Measurements from ENCODE around the gene WDR72. TPM values are rescaled to one million over a fixed set of nuclear protein-coding genes. Genes with fewer than 3 reads are reported as not detected.
"Not testable (repeated sequence)": the region's sequence is repeated elsewhere in the genome, so short reads cannot be mapped to it uniquely, and the experiment has no call there.

Gene WDR72
- total and polyA plus RNA-seq, 2 of the 4 experiments (the other 2 are of a cell fraction), result not detected

DNA sequence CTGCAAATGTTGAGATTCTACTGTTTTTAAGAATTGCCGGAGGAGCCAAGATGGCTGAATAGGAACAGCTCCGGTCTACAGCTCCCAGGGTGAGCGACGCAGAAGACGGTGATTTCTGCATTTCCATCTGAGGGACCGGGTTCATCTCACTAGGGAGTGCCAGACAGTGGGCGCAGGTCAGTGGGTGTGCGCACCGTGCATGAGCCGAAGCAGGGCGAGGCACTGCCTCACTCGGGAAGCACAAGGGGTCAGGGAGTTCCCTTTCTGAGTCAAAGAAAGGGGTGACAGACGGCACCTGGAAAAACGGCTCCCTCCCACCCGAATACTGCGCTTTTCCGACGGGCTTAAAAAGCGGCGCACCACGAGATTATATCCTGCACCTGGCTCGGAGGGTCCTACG lies 75.3 kb downstream of the WDR72 start:
- H2AK5ac ChIP-seq (ENCODE audit: low read depth, low read length); dilution Hi-C loops (cut with HindIII; ENCODE audit: low sequenced_read_pairs, unreplicated experiment); H3K9me3 ChIP-seq (ENCODE audit: control insufficient read depth, insufficient read depth, low read length): not testable (repeated sequence)

More for the DNA sequence above, 75.3 kb downstream of the WDR72 start:
- H2AK9ac ChIP-seq (replicated peaks; ENCODE audit: low read depth, low read length, poor library complexity); DNase-seq; H3K4me3 ChIP-seq (ENCODE audit: insufficient read depth, low read depth, low read length); H3K4me2 ChIP-seq (ENCODE audit: low read depth, low read length); CTCF ChIA-PET; H4K8ac ChIP-seq (ENCODE audit: low read depth in 2 of 2, low read length in 2 of 2); H3K14ac ChIP-seq (replicated peaks; ENCODE audit: low read depth, low read length); H2BK15ac ChIP-seq (ENCODE audit: low read depth, low read length); H3K18ac ChIP-seq (ENCODE audit: low read depth, low read length); in situ Hi-C loops (cut with MboI; ENCODE audit: low sequenced_read_pairs); H3K27me3 ChIP-seq (ENCODE audit: control insufficient read depth, insufficient read depth, low read length); H4K91ac ChIP-seq (ENCODE audit: insufficient read depth, low read depth, low read length); POLR2A ChIA-PET (ENCODE audit: unreplicated experiment); H3K56ac ChIP-seq (ENCODE audit: extremely low read depth, insufficient read depth, low read length); H3K9me1 ChIP-seq (ENCODE audit: insufficient read depth, low read length); H3K9ac ChIP-seq (ENCODE audit: low read depth, low read length); H2BK20ac ChIP-seq (ENCODE audit: low read depth, low read length); H3K36me3 ChIP-seq (ENCODE audit: control insufficient read depth, insufficient read depth, low read length); intact Hi-C loops (cut with micrococcal nuclease); H3K23ac ChIP-seq (ENCODE audit: low read depth, low read length); H3K4me1 ChIP-seq (ENCODE audit: control insufficient read depth, insufficient read depth, low read length); H4K20me1 ChIP-seq (ENCODE audit: insufficient read depth, low read length); H2BK5ac ChIP-seq (ENCODE audit: low read depth, low read length, poor library complexity, severe bottlenecking); H3K27ac ChIP-seq (ENCODE audit: insufficient read depth, low read length); ATAC-seq (ENCODE audit: low read depth); BruUV-seq (replicated peaks); H3K79me1 ChIP-seq (ENCODE audit: low read depth in 1 of 2, low read length in 2 of 2); H3K4ac ChIP-seq (ENCODE audit: low read depth, low read length); H2AFZ ChIP-seq (replicated peaks; ENCODE audit: low read length, poor library complexity); H2BK120ac ChIP-seq (ENCODE audit: low read depth, low read length); H4K5ac ChIP-seq (ENCODE audit: low read depth, low read length): not testable (repeated sequence)
- WGBS, 2 experiments (ENCODE audit: extremely low coverage in 2 of 2, insufficient read length in 1 of 2), result 74% methylated on average over 3 of the region's 23 CpGs; no CpG with 5 or more reads in 1 of the 2 experiments

Data from IMR-90 (cell line).